ENCODE results near the gene LCN10.

Gene LCN10

GRCh38 chr9:136754626-136755301, 12.0 kb upstream of the LCN10 start:
- no peak overlapping the region for H3K27ac Mint-ChIP-seq
- H3K4me3 Mint-ChIP-seq: no peak overlapping the region
- DNase-seq: no peak
- H3K27me3 Mint-ChIP-seq: peaks cover 41% of the 10 kb centered on the region
- CTCF ChIA-PET: interaction anchor here (0.7 kb wide), 1 partner anchor 23 kb away, joined by 4 read pairs; no protein-coding TSS in a partner anchor
- H3K4me1 Mint-ChIP-seq: peaks cover 2% of the 10 kb centered on the region
- peaks cover 28% of the 10 kb centered on the region for H3K9me3 Mint-ChIP-seq
- H3K36me3 Mint-ChIP-seq: no peaks in the 10 kb centered on the region

GRCh38 chr9:136754059-136754572, 11.4 kb upstream of the LCN10 start:
- Mint-ChIP-seq H3K27me3 (peaks cover 45% of the 10 kb centered on the region), H3K27ac (no peak overlapping the region), H3K4me3 (no peak overlapping the region), H3K9me3 (peaks cover 28% of the 10 kb centered on the region), H3K4me1 (peaks cover 2% of the 10 kb centered on the region), H3K36me3 (no peaks in the 10 kb centered on the region)
- no peak for DNase-seq
- CTCF ChIA-PET: interaction anchor here (0.7 kb wide), 1 partner anchor 24 kb away, joined by 4 read pairs; no protein-coding TSS in a partner anchor

- CTCF ChIA-PET: no interaction called here
- DNase-seq: no peak
- peaks cover 51% of the 10 kb centered on the region for H3K27me3 Mint-ChIP-seq
- H3K36me3 Mint-ChIP-seq: no peaks in the 10 kb centered on the region
- H3K4me1 Mint-ChIP-seq: peaks cover 2% of the 10 kb centered on the region
- H3K27ac Mint-ChIP-seq: no peak overlapping the region
- peaks cover 28% of the 10 kb centered on the region for H3K9me3 Mint-ChIP-seq
- no peak overlapping the region for H3K4me3 Mint-ChIP-seq
Observed at GRCh38 chr9:136753371-136754058, 10.8 kb upstream of the LCN10 start.

DNA sequence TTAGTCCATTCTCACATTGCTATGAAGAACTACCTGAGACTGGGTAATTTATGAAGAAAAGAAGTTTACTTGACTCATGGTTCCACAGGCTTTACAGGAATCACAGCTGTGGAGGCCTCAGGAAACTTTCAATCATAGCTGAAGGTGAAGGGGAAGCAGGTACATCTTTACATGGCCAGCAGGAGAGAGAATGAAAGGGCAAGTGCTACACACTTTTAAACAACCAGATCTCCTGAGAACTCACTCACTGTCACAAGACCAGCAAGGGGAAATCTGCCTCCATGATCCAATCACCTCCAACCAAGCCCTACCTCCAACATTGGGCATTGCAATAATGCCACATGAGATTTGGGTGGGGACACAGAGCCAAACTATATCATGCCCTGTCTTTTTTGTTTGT, 9.1 kb upstream of the LCN10 start:
- no peak overlapping the region for H3K27ac Mint-ChIP-seq
- CTCF ChIA-PET: no interaction called here
- no peaks in the 10 kb centered on the region for H3K36me3 Mint-ChIP-seq
- peaks cover 68% of the 10 kb centered on the region for H3K27me3 Mint-ChIP-seq
- H3K4me3 Mint-ChIP-seq: no peak overlapping the region
- peaks cover 2% of the 10 kb centered on the region for H3K4me1 Mint-ChIP-seq
- no peak for DNase-seq
- peaks cover 28% of the 10 kb centered on the region for H3K9me3 Mint-ChIP-seq

- CTCF ChIA-PET: interaction anchor here (1.9 to 2.0 kb wide), 2 partner anchors 10 to 24 kb away, joined by 7 to 8 read pairs; no protein-coding TSS in a partner anchor
- H3K27me3 Mint-ChIP-seq: peaks cover 67% of the 10 kb centered on the region
Observed at GRCh38 chr9:136751244-136751643, 8.5 kb upstream of the LCN10 start.

GRCh38 chr9:136750526-136750925, 7.8 kb upstream of the LCN10 start:
- Mint-ChIP-seq H3K4me1 (peaks cover 2% of the 10 kb centered on the region), H3K9me3 (peaks cover 20% of the 10 kb centered on the region), H3K27ac (no peak overlapping the region), H3K27me3 (peaks cover 65% of the 10 kb centered on the region), H3K36me3 (no peaks in the 10 kb centered on the region), H3K4me3 (no peak overlapping the region)
- CTCF ChIA-PET: interaction anchor here (1.2 to 2.0 kb wide), 3 partner anchors 10 to 35 kb away, joined by 3 to 8 read pairs (median 7); no protein-coding TSS in a partner anchor
- DNase-seq: no peak

More at GRCh38 chr9:136751244-136751643, 8.5 kb upstream of the LCN10 start:
- Mint-ChIP-seq H3K4me3 (no peak overlapping the region), H3K36me3 (no peaks in the 10 kb centered on the region), H3K27ac (no peak overlapping the region), H3K4me1 (peaks cover 2% of the 10 kb centered on the region), H3K9me3 (peaks cover 28% of the 10 kb centered on the region)
- DNase-seq: no peak

GRCh38 chr9:136748666-136749611, 6.2 kb upstream of the LCN10 start:
- H3K27me3 Mint-ChIP-seq: peaks cover 67% of the 10 kb centered on the region

GRCh38 chr9:136748201-136748600, 5.5 kb upstream of the LCN10 start, which contains the start of gene LCN6:
LCN6 (minus strand) TSS chr9:136748525; CDS start chr9:136748483, 42 bp downstream.
- H3K36me3 Mint-ChIP-seq: no peaks in the 10 kb centered on the region
- DNase-seq: no peak
- H3K27me3 Mint-ChIP-seq: peaks cover 69% of the 10 kb centered on the region
- no peak within 1 kb of the TSS for H3K27ac Mint-ChIP-seq
- peaks cover 17% of the 10 kb centered on the region for H3K9me3 Mint-ChIP-seq
- CTCF ChIA-PET: interaction anchor here (1.4 kb wide), 1 partner anchor 19 kb away, joined by 4 read pairs; no protein-coding TSS in a partner anchor
- H3K4me1 Mint-ChIP-seq: peaks cover 2% of the 10 kb centered on the region
- no peak within 1 kb of the TSS for H3K4me3 Mint-ChIP-seq

More at GRCh38 chr9:136748666-136749611, 6.2 kb upstream of the LCN10 start:
- Mint-ChIP-seq H3K9me3 (peaks cover 17% of the 10 kb centered on the region), H3K4me3 (no peak overlapping the region), H3K27ac (no peak overlapping the region), H3K36me3 (no peaks in the 10 kb centered on the region), H3K4me1 (peaks cover 2% of the 10 kb centered on the region)
- CTCF ChIA-PET: interaction anchor here (1.4 to 2.0 kb wide), 2 partner anchors 12 to 20 kb away, joined by 4 to 8 read pairs; no protein-coding TSS in a partner anchor
- no peak for DNase-seq

DNA sequence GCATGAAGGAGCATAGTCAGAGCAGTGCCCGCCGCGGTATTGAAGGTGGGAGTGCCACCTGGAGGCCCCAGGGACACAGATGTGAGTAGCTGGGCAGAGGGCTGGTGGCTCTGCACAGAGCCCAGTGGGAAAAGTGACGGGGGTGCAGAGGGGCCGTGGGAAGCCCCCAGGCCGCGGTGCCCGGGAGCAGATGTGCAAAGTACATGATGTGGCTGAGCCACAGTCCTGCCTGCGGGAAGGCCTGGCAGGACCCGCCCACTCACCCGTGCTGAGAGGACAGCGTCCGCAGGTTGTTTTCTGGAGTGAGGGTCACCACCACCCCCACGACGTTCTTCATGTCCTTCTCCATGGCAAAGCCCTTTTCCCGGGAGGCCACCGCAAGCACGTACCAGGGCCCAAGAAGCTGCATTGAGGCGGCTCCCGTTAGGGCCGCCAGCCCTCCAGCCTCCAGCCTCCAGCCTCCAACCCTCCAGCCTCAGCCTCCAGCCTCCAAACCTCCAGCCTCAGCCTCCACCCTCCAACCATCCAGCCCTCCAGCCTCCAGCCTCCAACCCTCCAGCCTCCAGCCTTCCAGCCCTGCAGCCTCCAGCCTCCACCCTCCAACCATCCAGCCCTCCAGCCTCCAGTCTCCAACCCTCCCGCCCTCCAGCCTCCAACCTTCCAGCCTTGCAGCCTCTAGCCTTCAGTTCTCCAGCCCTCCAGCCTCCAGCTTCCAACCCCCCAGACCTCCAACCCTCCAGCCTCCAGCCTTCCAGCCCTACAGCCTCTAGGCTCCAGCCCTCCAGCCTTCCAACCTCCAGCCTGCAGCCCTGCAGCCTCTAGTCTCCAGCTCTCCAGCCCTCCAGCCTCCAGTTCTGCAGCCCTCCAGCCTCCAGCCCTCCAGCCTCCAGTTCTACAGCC, 4.7 kb upstream of the LCN10 start:
- DNase-seq: no peak
- Mint-ChIP-seq H3K9me3 (peaks cover 12% of the 10 kb centered on the region), H3K4me3 (no peak overlapping the region), H3K27me3 (peaks cover 77% of the 10 kb centered on the region), H3K36me3 (no peaks in the 10 kb centered on the region), H3K27ac (no peak overlapping the region), H3K4me1 (peaks cover 2% of the 10 kb centered on the region)
- CTCF ChIA-PET: interaction anchor here (1.4 kb wide), 1 partner anchor 18 kb away, joined by 4 read pairs; no protein-coding TSS in a partner anchor

DNA sequence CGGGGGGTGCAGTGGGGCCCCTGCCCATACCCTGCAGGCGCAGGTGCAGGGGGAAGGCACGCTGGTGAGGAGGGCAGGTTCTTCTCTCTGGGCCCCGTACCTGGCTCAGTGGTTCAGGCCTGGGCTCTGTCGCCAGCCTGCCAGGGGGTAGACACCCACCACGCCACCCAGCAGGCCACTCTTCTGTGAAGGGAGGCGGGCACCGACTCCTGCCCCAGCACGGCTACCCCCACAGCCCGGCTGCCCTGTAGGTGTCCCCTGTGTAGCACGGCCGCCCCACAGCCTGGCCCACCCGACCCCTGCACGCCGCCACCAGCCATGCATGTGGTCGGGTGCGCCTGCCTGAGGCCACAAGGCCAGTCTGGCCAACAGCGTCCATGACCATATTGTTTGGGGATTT, 3.9 kb upstream of the LCN10 start:
- H3K4me3 Mint-ChIP-seq: no peak overlapping the region
- no peak for DNase-seq
- peaks cover 4% of the 10 kb centered on the region for H3K9me3 Mint-ChIP-seq
- peaks cover 78% of the 10 kb centered on the region for H3K27me3 Mint-ChIP-seq
- H3K4me1 Mint-ChIP-seq: peaks cover 5% of the 10 kb centered on the region
- H3K27ac Mint-ChIP-seq: no peak overlapping the region
- CTCF ChIA-PET: no interaction called here
- H3K36me3 Mint-ChIP-seq: no peaks in the 10 kb centered on the region

GRCh38 chr9:136746155-136746490, 3.4 kb upstream of the LCN10 start:
- CTCF ChIA-PET: no interaction called here
- Mint-ChIP-seq H3K4me3 (no peak overlapping the region), H3K27ac (no peak overlapping the region), H3K4me1 (peaks cover 7% of the 10 kb centered on the region), H3K27me3 (peaks cover 80% of the 10 kb centered on the region), H3K36me3 (no peaks in the 10 kb centered on the region), H3K9me3 (no peaks in the 10 kb centered on the region)
- DNase-seq: no peak

- Mint-ChIP-seq H3K27me3 (peaks cover 80% of the 10 kb centered on the region), H3K36me3 (no peaks in the 10 kb centered on the region), H3K4me3 (no peak overlapping the region), H3K9me3 (no peaks in the 10 kb centered on the region), H3K27ac (no peak overlapping the region), H3K4me1 (peaks cover 7% of the 10 kb centered on the region)
- no peak for DNase-seq
- CTCF ChIA-PET: no interaction called here
Observed at GRCh38 chr9:136745389-136746154, 2.8 kb upstream of the LCN10 start.
